Measurements from ENCODE around the gene FAM133A. TPM values are rescaled to one million over a fixed set of nuclear protein-coding genes. Genes with fewer than 3 reads are reported as not detected.

Gene FAM133A
- under 1 TPM in 1 of 4 donors, not detected in 3; 0.57 TPM for total RNA-seq

DNA sequence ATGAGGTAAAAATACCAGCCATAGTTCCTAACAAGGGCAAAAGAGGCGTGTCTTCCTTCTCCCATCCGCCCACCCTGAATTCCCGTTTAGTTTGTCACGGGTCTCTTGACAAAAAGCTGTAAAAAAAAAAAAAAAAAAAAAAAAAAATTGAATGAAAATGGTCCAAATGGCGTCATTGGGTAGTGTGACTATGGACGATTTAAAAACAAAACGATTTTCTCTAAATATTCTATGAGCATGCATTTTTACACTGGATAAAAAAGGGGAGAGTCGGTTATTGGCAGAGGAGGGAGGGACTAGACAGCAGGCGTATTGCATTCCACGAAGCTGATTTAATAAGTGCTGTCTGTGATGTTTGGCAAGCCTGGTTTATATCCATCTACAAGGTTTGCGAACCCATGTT is at the start of gene FAM133A:
TSS of gene FAM133A (plus strand) at position 338 of the 403 bp plus-strand sequence. CDS start 35,214 bp downstream, outside the sequence.
- TF ChIP-seq, protein P1, sequence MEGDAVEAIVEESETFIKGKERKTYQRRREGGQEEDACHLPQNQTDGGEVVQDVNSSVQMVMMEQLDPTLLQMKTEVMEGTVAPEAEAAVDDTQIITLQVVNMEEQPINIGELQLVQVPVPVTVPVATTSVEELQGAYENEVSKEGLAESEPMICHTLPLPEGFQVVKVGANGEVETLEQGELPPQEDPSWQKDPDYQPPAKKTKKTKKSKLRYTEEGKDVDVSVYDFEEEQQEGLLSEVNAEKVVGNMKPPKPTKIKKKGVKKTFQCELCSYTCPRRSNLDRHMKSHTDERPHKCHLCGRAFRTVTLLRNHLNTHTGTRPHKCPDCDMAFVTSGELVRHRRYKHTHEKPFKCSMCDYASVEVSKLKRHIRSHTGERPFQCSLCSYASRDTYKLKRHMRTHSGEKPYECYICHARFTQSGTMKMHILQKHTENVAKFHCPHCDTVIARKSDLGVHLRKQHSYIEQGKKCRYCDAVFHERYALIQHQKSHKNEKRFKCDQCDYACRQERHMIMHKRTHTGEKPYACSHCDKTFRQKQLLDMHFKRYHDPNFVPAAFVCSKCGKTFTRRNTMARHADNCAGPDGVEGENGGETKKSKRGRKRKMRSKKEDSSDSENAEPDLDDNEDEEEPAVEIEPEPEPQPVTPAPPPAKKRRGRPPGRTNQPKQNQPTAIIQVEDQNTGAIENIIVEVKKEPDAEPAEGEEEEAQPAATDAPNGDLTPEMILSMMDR (IDR thresholded peaks at IDR 0.05; ENCODE audit: low read depth), result no peak

DNA sequence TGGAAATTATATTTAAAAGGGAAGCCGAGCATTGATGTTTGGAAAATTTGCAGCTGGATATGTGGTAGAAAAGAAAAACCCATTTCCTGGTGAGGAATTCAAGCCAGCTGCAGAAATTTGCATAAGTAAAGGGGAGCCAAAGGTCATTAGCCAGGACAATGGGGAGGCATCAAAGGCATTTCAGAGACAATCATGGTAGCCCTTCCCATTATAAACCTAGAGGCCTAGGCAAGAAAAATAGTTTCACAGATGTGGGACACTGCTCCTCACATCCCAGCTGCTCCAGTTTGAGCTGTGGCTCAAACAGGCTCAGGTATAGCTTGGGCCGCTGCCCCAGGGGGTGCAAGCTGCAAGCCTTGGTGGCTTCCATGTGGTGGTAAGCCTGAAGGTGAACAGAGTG is 36.4 kb upstream of the FAM133A start:
- TF ChIP-seq, protein P1 (IDR thresholded peaks at IDR 0.05; ENCODE audit: low read depth), result no peak

DNA sequence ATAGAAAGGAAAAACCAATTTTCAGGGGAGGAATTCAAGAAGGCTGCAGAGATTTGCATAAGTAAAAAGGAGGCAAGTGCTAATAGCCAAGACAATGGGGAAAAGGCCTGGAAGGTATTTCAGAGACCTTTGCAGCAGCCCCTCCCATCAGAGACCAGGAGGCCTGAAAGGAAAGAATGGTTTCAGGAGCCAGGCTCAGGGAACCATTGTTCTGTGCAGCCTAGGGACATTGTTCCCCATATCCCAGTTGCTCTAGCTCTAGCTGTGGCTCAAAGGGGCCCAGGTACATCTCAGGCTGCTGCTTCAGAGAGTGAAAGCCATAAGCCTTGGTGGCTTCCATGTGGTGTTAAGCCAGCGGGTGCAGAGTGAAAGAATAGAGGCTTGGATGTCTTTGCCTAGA is 24.6 kb upstream of the FAM133A start:
- TF ChIP-seq, protein P1 (IDR thresholded peaks at IDR 0.05; ENCODE audit: low read depth), result no peak

DNA sequence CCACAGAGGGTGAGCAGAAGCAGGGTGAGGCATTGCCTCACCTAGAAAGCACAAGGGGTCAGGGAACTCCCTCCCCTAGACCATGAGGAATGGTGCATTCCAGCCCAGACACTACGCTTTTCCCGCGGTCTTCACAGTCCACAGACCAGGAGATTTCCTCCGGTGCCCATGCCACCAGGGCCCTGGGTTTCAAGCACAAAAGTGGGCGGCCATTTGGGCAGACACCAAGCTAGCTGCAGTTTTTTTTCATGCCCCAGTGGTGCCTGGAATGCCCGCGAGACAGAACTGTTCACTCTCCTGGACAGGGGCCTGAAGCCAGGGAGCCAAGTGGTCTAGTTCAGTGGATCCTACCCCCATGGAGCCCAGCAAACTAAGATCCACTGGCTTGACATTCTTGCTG is 13.4 kb upstream of the FAM133A start:
- TF ChIP-seq, protein P1 (IDR thresholded peaks at IDR 0.05; ENCODE audit: low read depth), result no peak

DNA sequence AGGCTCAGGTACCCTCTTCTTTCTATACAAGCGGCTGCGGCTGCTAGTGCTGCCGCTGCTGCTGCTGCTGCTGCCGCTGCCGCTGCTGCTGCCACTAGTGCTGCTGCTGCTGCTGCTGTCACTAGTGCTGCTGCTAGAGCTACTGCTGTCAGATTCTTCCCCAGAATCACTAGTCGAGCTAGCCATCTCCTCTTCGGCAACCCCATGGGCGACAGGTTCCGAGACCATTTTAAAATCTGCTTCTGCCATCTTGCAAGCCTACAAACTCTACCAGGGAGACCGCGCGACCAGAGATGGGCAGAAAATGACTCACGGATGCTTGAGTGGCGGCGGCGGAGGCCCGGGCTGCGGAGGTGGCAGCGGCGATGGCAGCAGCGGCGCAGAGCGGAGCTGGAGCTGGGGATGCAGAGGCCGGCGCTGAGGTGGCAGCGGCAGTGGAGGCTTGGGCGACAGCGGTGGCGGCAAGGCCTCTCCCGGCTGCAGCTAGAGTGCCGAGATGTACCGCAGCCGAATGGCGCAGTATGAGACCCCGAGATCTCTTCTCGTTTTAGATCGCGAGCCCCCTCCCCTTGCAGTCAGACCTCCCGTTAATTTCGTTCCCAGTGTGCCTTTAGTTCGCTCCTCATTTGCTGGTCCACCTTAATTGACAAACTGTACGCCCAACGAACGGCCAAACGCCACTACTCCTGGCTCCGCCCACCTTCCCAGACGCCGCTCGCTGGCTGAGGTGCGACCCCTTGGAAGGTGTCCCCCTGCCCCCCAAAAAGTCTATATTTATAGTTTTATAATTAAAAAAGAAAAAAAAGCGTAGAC is 744 bp upstream of the FAM133A start, which contains the start of gene NAP1L3:
TSS of gene NAP1L3 (minus strand) at position 523 of the 813 bp plus-strand sequence. CDS start at position 249, 274 bp downstream.
- TF ChIP-seq, protein P1 (IDR thresholded peaks at IDR 0.05; ENCODE audit: low read depth), result no peak

DNA sequence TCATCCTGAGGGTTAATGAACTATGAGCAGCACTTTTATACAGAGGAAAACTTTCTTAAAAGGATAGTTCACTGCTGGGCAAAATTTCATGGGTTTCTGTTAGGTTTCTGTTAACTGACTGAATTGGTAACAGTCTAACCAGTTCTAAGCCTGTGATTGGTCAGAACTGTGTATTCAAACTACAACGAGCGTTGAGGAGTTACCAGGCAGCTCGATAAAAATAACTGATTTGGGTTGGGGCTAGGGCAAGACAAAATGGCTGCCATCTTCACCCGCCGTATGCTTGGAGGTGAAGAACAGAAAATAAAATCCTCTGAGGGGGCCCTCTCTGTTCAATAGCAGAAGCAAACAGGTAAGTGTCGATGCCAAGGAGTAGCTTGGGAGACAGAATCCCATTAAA is 22.0 kb downstream of the FAM133A start:
- TF ChIP-seq, protein P1 (IDR thresholded peaks at IDR 0.05; ENCODE audit: low read depth), result no peak

DNA sequence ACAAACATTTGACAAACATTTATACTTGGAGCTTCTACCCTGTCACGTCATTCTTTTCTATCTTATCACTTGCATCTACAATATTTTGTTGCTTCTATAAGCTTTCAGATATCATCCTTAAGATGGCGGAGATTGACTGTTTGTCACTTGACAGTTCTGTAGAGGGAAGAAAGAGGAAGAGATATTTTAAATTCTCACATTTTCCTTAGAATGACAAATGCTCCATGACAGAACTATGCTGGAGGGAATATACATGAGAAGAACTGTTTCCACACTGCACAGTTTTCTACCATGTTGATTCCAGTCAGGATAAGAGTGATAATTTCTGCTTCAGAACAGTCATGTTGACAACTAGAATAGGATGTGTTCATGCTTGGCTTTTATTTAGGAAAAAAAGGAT is 29.7 kb downstream of the FAM133A start:
- TF ChIP-seq, protein P1 (IDR thresholded peaks at IDR 0.05; ENCODE audit: low read depth), result no peak
